ENCODE results near the gene CBLN3.

- TF ChIP-seq, protein P1, sequence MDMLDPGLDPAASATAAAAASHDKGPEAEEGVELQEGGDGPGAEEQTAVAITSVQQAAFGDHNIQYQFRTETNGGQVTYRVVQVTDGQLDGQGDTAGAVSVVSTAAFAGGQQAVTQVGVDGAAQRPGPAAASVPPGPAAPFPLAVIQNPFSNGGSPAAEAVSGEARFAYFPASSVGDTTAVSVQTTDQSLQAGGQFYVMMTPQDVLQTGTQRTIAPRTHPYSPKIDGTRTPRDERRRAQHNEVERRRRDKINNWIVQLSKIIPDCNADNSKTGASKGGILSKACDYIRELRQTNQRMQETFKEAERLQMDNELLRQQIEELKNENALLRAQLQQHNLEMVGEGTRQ (IDR thresholded peaks at IDR 0.05): no peak
- TF ChIP-seq GATA3 (IDR thresholded peaks at IDR 0.05; ENCODE audit: borderline replicate concordance) (no peak), CTCF (IDR thresholded peaks at IDR 0.05) (no peak), CHD2 (IDR thresholded peaks at IDR 0.05; ENCODE audit: low read length, partially characterized antibody) (no peak)
- TF ChIP-seq, protein P2, sequence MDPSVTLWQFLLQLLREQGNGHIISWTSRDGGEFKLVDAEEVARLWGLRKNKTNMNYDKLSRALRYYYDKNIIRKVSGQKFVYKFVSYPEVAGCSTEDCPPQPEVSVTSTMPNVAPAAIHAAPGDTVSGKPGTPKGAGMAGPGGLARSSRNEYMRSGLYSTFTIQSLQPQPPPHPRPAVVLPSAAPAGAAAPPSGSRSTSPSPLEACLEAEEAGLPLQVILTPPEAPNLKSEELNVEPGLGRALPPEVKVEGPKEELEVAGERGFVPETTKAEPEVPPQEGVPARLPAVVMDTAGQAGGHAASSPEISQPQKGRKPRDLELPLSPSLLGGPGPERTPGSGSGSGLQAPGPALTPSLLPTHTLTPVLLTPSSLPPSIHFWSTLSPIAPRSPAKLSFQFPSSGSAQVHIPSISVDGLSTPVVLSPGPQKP (IDR thresholded peaks at IDR 0.05; ENCODE audit: low read depth, low read length): no peak
Observed at GRCh38 chr14:24381363-24382063, 48.0 kb downstream of the CBLN3 start.

Measured in A549 (cell line).